ENCODE measurements around the gene IFNK.

The IFNK gene

DNA sequence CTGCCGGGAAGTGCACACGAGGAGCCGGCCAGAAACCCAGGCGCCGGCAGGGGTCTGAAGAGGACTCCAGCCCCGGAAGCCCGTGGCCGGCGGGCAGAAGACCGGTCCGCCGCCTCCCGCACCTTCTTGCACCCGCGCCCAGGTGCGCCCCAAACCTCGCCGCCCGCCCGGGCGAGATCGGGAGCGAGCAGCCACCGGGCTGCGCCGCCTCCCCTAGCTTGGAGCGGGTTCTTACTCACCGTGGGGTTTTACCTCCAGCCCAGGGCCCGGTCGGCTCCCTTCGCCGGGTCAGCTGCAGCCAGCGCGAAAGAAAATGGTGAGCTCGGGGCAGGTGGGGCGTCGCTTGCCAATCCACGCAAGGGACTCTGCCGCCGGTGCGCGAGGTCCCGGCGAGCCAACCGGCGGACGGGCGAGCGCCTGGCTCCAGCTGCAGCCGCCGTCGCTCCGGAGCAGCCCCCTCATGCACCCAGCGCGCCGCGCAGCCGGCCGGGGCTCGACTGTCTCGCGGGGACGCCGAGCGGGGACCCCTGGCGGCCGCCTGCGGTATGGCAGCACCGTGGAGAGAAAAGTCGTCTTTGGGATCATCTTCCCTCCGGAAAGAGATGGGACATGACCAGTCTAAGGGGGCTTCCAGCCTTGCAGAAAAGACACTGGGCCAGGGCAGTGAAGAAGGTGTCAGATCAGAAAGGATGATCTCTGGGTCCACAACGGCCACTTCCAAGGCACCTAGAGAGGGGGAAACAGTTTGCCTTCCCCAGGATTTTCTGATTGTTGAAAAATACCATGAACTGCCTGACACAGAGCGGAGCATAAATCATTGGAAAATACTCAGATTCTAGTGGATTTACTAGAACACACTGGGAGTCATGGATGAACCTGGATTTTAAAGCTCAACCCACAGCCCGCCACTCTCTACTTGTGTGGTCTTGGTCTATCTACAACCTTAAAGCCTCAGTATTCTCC, 5.5 kb downstream of the IFNK start, which contains the start of gene MOB3B:
Gene MOB3B (minus strand): TSS at position 499 of the 963 bp plus-strand sequence. CDS start 74,264 bp downstream, outside the sequence.
- DNase-seq (ENCODE audit: low spot score), result peak; percentile 80
- in situ Hi-C loops (cut with MboI; ENCODE audit: low pct_unique_long_range_greater_than_20kb, low sequenced_read_pairs, unreplicated experiment), result loop anchor here (5.0 kb wide), 1 partner anchor 197 kb away; no protein-coding TSS in a partner anchor

DNA sequence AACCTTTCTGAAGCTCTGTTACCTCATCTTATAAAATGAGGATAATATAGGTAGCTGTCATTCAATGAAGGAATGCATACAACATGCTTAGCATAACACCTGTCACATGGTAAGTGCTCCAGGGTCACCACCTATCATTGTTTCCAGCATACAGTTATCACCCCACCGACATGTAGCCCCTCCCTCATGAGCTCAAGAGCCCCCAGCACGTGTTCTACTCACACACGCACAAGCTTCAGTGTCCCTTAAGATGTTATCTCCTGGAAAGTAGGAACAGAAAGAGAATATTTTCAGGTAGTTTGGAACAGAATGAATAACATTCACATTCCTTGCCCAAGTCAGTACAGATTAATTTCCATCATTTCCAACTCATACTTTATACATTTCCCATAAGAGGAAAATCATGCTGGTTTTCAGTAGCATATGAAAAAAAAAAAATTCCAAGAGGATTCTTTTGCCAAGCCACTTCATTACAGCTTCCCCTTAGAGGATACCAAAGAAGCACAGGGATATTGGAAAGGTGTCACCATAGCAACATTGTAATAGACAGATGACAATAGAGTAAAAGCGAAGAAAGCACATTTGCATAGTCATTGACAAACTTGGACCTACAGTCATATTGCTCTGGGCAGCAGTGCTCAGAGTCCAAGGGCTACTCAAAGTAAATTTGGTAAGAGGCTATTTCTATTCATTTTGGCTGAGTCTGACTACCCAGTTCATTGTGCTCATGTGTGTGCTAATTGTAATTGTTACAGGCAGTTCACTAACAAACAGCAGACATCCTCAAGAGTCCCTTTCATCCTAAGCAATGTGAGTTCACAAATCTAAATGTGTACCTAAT, 7.0 kb downstream of the IFNK start:
- in situ Hi-C loops (cut with MboI; ENCODE audit: low pct_unique_long_range_greater_than_20kb, low sequenced_read_pairs, unreplicated experiment), result loop anchor here (5.0 kb wide), 1 partner anchor 199 kb away; no protein-coding TSS in a partner anchor
- TF ChIP-seq, protein P1, sequence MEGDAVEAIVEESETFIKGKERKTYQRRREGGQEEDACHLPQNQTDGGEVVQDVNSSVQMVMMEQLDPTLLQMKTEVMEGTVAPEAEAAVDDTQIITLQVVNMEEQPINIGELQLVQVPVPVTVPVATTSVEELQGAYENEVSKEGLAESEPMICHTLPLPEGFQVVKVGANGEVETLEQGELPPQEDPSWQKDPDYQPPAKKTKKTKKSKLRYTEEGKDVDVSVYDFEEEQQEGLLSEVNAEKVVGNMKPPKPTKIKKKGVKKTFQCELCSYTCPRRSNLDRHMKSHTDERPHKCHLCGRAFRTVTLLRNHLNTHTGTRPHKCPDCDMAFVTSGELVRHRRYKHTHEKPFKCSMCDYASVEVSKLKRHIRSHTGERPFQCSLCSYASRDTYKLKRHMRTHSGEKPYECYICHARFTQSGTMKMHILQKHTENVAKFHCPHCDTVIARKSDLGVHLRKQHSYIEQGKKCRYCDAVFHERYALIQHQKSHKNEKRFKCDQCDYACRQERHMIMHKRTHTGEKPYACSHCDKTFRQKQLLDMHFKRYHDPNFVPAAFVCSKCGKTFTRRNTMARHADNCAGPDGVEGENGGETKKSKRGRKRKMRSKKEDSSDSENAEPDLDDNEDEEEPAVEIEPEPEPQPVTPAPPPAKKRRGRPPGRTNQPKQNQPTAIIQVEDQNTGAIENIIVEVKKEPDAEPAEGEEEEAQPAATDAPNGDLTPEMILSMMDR (IDR thresholded peaks at IDR 0.05; ENCODE audit: extremely low read depth, insufficient read depth, missing control alignments), result no peak
- no peak for DNase-seq (ENCODE audit: low spot score)

More for the DNA sequence above, 5.5 kb downstream of the IFNK start, which contains the start of gene MOB3B:
- TF ChIP-seq, protein P1 (IDR thresholded peaks at IDR 0.05; ENCODE audit: extremely low read depth, insufficient read depth, missing control alignments), result peak; percentile 91

DNA sequence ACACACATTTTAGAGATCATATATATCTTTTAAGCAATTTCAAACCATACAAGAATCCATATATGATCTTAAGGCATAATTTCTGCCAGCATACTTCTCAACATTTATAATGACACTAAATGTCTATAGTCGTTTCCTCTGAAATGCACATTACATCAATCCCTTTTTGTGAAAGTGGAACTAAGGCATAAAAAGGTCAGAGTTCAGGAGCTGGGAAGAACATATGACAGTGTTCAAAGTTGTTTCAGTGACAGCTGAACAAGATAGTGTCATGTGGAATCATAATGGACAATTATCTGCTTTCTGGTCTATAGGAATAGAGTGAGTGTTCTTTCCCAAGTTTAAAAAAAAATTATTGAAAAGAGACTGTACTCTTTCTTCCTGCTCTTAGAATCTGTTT, 8.0 kb downstream of the IFNK start:
- TF ChIP-seq, protein P1 (IDR thresholded peaks at IDR 0.05; ENCODE audit: extremely low read depth, insufficient read depth, missing control alignments), result no peak
- DNase-seq (ENCODE audit: low spot score), result no peak
- in situ Hi-C loops (cut with MboI; ENCODE audit: low pct_unique_long_range_greater_than_20kb, low sequenced_read_pairs, unreplicated experiment), result loop anchor here (5.0 kb wide), 1 partner anchor 200 kb away; no protein-coding TSS in a partner anchor

DNA sequence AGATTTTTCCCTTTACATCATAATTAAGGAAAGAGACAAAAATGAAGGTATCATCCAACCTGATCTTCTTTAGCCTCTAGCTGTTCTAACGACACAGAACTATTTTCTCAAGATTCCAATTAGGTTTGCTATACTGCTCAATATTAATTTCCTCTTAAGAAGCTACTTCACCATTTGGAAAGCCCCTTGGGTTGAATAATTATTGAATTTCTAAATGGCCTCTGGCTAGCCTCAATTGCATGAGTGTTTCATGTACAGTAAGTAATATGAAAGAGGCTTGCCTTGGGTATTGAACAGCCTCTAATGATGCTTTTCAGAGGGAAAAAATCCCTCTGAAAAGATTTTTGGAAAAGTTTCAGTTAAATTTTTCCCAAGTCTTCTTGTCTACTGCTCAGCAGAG, 9.2 kb downstream of the IFNK start:
- no peak for DNase-seq (ENCODE audit: low spot score)
- in situ Hi-C loops (cut with MboI; ENCODE audit: low pct_unique_long_range_greater_than_20kb, low sequenced_read_pairs, unreplicated experiment), result loop anchor here (5.0 kb wide), 1 partner anchor 201 kb away; no protein-coding TSS in a partner anchor
- TF ChIP-seq, protein P1 (IDR thresholded peaks at IDR 0.05; ENCODE audit: extremely low read depth, insufficient read depth, missing control alignments), result no peak

DNA sequence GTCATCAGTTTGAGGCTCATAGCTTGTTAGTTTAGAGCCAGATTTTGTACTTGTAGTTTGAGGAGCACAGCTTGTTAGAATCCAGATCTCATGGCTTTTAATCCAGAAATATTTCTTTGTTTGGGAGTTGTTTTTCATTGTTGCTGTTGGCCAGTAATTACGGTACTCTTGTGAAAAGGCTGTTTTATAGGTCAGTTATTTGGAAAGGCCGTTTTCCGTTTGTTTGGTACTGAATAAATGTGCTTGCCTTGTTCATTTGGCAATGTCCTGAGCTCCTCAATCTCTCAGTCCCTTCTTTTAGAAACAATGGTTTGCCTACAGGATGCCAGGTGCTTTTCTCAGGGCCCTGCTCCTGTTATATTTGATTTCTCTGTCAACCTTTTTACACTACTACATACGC, 10.0 kb downstream of the IFNK start:
- TF ChIP-seq, protein P1 (IDR thresholded peaks at IDR 0.05; ENCODE audit: extremely low read depth, insufficient read depth, missing control alignments), result no peak
- no peak for DNase-seq (ENCODE audit: low spot score)
- in situ Hi-C loops (cut with MboI; ENCODE audit: low pct_unique_long_range_greater_than_20kb, low sequenced_read_pairs, unreplicated experiment), result loop anchor here (5.0 kb wide), 1 partner anchor 202 kb away; no protein-coding TSS in a partner anchor

Measured in GM13977 (cell line).